Measurements from ENCODE around the gene ANKRD39.
"Not testable (repeated sequence)": the region's sequence is repeated elsewhere in the genome, so short reads cannot be mapped to it uniquely, and the experiment has no call there.

ANKRD39 gene

DNA sequence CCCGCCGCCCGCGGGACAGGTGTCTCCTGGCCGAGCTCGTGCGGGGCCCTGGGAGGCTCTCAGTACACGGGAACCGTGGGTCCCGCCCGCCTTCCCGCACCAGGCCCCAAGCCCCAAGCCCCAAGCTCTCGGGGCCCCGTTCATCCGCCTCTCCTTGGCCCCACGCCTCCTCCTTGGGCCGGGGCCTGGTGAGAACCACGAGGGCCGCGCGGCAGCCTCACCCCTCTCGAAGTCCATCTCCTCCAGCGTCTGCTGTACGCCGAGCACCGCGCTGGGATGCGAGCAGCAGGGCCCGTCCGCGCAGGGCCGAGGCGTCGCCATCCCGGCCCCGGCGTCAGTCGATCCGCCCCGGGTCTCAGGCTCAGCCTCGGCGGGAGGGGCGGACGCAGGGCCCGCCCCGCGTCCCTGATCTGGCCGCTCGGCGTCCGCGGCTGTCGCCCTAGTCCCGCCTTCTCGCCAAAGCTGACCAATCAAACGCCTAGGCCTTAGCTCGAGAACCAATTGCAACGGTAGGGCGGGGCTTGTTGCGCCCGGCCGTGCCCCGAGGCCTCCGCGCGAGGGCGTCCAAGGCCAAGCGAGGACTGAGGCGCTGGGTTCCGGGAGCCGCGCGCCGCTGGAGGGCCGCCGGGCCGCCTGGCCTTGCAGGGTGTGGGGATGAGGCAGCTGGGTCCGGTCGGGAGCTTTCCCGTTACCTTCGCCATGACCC is at the start of gene ANKRD39:
TSS of gene ANKRD39 (minus strand) at position 350 of the 706 bp plus-strand sequence. CDS start at position 321, 29 bp downstream.
- DNase-seq (ENCODE audit: low read depth in 2 of 2, low spot score in 1 of 2): peak; percentile 94

DNA sequence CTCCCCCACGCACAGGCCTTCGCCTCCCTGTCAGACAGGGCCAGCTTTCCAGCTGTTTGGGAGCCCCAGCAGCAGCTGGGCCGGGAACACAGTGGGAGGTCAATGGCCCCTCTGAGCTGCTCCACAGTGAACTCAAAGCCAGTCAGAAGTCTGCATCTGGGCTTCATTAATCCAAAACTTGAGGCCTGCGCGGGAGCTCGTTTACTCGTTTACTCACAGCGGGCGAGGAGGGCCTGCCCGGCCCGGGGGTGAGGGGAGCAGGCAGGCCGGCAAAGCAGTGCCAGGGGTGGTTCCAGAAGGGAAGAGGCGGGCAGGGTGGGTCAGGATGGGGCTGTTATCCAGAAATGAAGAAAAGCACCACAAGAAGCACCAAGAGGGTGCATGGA is 48.9 kb upstream of the ANKRD39 start:
- no peak for DNase-seq (ENCODE audit: low read depth in 2 of 2, low spot score in 1 of 2)

DNA sequence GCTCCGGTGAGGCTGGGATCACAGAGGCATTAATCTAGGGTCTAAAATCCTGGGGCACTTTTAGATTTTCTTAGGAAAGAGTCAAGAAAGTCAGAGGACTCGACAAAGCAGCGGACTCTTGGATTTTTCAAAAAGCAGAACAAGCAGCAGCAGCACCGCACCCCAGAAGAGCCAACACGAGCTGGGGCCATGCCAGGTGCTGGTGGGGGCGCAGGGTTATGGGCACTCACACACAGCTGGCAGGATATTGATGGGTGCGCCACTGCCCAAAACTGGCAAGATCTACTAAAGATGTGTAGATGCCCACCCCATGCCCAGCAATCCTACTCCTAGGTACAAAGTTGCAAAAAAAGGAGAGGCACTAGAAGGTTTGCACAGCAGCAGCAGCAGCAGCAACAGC is 46.0 kb upstream of the ANKRD39 start:
- DNase-seq (ENCODE audit: low read depth in 2 of 2, low spot score in 1 of 2): no peak

DNA sequence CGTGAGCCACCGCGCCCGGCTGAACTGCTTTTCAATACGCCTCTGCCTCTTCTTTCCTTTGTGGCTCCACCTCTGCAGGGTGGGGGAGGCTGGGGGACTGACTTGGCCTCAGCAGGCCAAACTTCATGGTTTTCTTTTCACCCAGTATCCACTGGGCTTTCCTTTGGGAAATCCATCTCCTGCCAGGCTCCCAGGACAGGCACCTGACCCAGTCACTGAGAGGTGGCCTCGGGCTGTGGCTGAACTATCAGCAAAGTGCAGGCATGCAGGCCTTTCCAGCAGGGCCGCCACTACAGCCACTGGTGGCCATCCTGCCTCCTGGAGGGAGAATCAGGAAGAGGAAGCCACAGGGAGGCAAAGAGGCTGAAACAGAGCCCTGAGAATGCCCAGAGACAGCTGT is 45.5 kb upstream of the ANKRD39 start:
- DNase-seq (ENCODE audit: low read depth in 2 of 2, low spot score in 1 of 2): no peak

DNA sequence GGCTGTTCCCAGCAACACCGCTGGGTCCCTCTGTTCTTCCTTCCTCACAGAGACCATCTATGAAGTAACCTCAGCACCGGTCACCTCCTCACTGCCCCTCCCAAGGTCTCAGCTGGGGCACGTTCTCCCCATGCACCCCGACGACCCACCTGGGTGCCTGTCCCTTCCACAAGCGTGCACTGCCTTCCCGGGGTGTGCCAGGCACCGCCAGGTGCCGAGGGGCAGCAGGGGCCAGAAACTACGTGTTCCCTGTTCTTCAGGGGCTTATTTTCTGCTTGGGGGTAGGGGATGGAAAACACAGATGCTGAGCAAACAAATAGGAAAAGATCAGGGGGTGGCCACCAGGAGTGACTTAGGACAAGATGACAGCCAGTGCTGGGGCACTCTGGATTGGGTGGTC is 42.4 kb upstream of the ANKRD39 start:
- DNase-seq (ENCODE audit: low read depth in 2 of 2, low spot score in 1 of 2): no peak

- no peak for DNase-seq (ENCODE audit: low read depth in 2 of 2, low spot score in 1 of 2)
Observed at GRCh38 chr2:96899413-96899741, 41.6 kb upstream of the ANKRD39 start.

GRCh38 chr2:96898641-96899412 is 41.0 kb upstream of the ANKRD39 start:
- no peak for DNase-seq (ENCODE audit: low read depth in 2 of 2, low spot score in 1 of 2)

DNA sequence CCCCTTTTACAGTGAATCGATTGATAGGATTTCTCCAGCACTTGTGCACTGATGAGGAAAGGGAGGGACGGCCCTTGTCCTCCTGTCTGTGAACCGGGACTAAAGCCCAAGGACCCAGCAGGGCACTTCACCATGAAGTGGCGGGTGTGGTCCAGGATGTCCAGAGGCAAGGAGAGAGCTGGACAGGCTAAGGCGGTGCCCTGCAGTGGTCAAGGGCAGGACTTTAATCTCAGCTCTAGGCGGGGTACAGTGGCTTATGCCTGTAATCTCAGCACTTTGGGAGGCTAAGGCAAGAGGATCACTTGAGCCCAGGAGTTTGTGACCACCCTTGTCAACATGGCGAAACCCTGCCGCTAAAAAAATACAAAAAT is 40.3 kb upstream of the ANKRD39 start:
- no peak for DNase-seq (ENCODE audit: low read depth in 2 of 2, low spot score in 1 of 2)

DNA sequence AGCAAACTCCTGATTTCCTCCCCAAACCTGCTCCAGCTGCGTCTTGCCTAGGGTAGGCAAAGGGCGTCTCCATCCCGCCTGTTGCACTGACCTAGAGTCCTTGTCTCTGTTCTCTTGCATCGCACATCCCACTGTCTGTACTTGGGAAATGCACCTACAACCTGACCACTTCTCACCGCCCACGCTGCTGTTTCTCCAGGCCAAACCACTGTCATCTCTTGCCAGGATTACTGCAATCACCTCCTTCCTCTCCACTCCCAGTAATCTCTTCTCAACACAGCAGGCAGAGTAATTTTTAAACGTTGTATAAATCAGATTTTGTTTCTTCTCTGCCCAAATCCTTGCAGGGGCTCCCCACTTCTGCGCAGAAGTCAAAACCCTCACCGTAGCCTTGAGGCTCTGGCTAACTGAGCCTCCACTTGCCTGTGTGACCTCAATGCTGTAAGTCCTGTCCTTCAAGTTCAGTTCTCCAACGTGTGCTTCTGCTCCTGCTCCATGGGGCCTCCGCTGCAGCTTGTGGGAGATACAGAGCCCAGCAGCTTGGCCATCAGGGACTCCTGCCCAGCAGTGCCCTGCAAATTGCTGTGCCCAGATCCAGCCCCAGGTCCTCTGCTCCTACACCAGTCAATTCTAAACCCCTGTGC is 39.8 kb upstream of the ANKRD39 start:
- DNase-seq (ENCODE audit: low read depth in 2 of 2, low spot score in 1 of 2): no peak

- DNase-seq (ENCODE audit: low read depth in 2 of 2, low spot score in 1 of 2): no peak
Observed at GRCh38 chr2:96895746-96896651, 38.2 kb upstream of the ANKRD39 start.

GRCh38 chr2:96895032-96895745 is 37.4 kb upstream of the ANKRD39 start:
- no peak for DNase-seq (ENCODE audit: low read depth in 2 of 2, low spot score in 1 of 2)

GRCh38 chr2:96894151-96894531 is 36.3 kb upstream of the ANKRD39 start:
- no peak for DNase-seq (ENCODE audit: low read depth in 2 of 2, low spot score in 1 of 2)

DNA sequence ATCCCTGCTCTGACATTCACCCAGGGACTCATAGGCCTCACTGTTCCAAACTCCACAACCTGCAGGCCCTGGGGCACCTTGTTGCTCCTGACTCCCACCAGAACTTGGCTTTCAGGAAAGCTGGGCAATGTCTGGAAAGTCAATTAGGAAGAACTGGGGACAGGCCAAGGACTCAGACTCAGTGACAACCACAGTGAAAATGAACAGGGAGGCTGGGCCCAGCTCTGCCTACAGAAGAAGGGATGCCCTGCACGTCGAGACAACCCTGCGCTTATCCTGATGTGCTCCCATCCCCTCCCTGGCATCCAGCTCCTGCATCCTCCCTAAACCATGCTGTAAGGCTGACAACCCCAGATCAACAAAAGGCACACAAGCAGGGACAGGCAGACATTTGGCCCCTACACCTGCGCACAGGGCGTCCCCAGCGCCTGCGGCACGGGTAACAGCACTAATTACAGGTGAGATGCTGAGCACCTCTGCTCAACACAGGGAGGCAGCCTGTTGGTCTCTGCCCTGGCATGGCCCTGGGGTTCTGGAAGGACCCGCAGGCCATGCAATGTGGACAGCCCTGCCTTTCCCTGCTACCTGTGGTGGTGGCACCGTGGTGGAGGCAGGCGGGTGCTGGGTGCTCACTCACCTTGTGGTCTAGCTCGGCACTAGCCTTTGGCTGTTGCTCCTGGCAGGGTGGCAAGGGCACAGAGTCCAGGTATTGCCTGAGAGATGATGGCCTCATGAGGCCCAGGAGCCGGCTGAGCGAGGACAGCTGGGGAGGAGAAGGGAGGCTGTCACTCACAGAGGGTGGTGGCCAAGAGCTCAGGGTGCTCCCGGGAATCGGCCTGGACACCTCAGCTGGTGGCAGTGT is 35.7 kb upstream of the ANKRD39 start:
- no peak for DNase-seq (ENCODE audit: low read depth in 2 of 2, low spot score in 1 of 2)

- DNase-seq (ENCODE audit: low read depth in 2 of 2, low spot score in 1 of 2): no peak
Observed at GRCh38 chr2:96891591-96892333, 33.9 kb upstream of the ANKRD39 start.

DNA sequence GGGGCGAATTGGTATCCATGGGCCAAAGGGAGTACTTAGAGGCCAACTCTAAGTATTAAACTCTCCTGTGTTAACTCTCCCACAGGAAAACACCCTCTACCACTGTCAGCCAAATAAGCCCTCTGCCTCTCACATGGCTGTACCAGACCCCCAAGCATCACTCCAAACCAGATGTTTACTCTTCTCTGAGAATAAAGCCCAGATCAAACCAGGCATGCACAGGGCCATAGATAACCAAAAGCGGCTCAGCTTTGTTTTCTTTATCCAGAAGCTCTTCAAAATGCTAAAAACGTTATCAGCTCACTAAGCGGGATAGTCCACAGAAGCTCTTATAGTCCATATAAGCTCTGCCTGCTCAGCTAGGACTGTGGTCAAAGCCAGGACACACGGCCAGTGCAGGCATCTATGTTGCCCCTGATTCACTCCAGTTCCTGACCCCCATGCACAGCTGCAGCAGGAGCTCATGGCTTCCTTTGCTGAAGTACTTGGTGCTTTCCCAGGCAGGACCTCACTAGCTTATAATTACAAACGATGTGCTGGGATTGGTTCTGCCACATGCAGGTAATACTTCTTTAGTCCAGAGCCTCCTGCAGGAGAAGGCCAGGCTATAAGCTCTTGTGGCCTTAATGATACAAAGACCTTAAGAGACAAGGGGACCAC is 33.0 kb upstream of the ANKRD39 start:
- no peak for DNase-seq (ENCODE audit: low read depth in 2 of 2, low spot score in 1 of 2)

- no peak for DNase-seq (ENCODE audit: low read depth in 2 of 2, low spot score in 1 of 2)
Observed at GRCh38 chr2:96890252-96890651, 32.4 kb upstream of the ANKRD39 start.

- not testable (repeated sequence) for DNase-seq (ENCODE audit: low read depth in 2 of 2, low spot score in 1 of 2)
Observed at GRCh38 chr2:96889502-96889901, 31.7 kb upstream of the ANKRD39 start.

Data from stimulated activated CD8-positive, alpha-beta memory T cell treated with anti-CD3 and anti-CD28 coated beads, Interleukin-4, amount 100 ng/mL, for 4 hours (primary cell).